DMS153 treated with DMSO at 0.1 percent for 48 hours (cell line): Measurements from ENCODE around the gene LGALS3BP.

Source experiments
- DNase-seq: peaks from one replicate; lab custom pipeline; 2025; ENCODE audit not compliant: unreplicated experiment; lab: John Stamatoyannopoulos, UW

Gene LGALS3BP

DNA sequence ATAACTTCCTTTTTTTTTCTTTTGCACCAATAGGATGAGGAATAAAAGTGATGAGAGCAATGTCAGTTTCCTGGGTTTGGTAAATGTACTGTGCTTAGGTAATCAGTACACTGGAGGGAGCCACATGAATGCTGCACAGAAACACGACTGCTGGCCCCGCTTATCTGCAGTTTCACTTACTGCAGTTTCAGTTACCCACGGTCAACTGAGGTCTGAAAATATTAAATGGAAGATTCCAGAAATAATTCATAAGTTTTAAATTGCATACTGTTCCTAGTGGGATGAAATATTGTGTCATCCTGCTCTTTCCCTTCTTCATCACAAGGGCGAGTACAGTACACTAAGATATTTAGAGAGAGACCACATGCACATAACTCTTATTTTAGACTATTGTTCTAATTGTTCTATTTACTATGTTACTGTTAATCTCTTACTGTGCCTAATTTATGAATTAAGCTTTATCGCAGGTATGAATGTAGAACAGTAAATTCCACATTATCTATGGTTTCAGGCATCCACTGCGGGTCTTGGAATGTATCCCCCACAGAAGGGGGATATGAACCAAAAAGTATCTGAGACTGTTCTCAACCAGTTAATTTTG, 6.4 kb upstream of the LGALS3BP start:
- DNase-seq = peak; percentile 72

DNA sequence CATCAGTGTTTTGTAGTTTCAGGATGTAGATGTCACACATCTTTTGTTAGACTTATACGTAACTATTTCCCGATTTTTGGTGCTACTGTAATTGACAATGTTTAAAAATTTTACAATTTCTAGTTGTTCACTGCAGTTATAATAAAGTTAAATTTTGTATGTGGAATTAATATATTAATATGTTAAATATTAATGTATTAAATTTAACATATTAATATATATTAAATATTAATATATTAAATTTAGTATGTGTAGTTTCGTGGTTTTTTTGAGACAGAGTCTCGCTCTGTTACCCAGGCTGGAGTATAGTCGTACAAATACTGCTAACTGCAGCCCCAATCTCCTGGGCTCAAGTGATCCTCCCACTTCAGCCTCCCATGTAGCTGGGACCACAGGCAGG, 5.7 kb upstream of the LGALS3BP start:
- no peak for DNase-seq

GRCh38 chr17:78981010-78981888, 1.5 kb upstream of the LGALS3BP start:
- DNase-seq = no peak

- DNase-seq = no peak
Measured at GRCh38 chr17:78980624-78980972, 875 bp upstream of the LGALS3BP start.

GRCh38 chr17:78977997-78978973, 1.4 kb downstream of the LGALS3BP start:
- no peak for DNase-seq

GRCh38 chr17:78977681-78977943, 2.1 kb downstream of the LGALS3BP start:
- no peak for DNase-seq

GRCh38 chr17:78976907-78977680, 2.6 kb downstream of the LGALS3BP start:
- no peak for DNase-seq

- no peak for DNase-seq
Measured at GRCh38 chr17:78974635-78975591, 4.8 kb downstream of the LGALS3BP start.

- no peak for DNase-seq
Measured at GRCh38 chr17:78973792-78974520, 5.8 kb downstream of the LGALS3BP start.

DNA sequence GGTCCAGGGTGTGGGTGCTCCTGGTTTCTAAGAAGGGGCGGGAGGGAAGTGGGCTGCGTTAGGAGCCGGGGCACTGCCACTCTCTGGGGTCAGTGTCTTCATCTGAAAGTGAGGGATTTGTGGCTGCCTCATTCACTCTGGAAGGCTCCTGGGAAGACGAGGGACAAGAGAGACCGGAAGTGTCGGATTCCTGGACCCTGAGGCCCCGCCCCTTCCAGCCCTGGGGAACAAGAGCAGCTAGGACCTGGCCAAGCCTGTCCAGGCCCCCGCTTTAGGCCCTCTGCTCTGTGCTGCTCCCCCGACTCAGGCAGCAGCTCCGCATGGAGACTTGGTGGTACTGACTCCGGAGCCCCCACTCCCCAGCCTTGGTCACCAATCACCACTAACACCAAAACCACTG, 6.5 kb downstream of the LGALS3BP start:
- no peak for DNase-seq

GRCh38 chr17:78972507-78973105, 7.1 kb downstream of the LGALS3BP start:
- no peak for DNase-seq

GRCh38 chr17:78971756-78972506, 7.8 kb downstream of the LGALS3BP start:
- no peak for DNase-seq

DNA sequence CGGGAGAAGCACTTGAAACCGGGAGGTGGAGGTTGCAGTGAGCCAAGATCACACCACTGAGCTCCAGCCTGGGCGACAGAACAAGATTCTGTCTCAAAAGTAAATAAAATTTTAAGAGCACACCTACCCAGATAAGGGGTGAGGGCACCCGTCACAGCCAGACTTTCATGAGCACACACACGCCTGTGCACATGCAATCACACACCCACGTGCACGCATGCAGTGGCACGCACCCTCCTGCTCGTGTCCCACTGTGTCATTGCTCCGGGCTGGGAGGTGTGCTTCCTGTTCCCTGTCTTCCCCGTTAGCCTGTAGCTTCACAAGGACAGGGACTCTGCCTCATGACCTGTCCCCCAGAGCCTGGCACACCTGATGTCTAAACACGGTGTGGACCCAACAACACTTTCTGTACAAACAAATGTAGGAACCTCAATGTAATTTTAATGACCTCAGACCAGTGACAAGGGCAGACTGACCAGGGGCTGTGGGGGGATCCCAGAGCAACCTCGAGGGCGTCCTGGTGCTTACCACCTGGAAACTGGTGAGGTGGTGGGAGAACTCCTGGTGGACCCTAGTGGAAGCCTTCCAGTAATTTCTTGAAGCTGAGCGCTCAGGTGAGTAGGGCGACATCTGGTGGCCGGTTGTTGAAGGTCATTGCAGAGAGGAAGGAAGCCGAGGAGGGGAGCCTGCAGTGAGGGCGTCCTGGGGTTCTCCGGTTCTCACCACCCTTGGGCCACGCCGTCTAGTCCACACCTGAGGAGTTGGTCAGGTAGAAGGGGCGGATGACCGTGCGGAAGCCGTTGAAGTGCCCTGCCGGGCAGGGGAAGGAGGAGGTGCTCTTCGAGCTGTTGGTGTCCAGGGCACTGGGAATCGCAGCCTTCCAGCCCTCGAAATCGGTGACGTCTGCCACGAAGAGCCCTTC, 8.6 kb downstream of the LGALS3BP start:
- DNase-seq = peak; percentile 49

GRCh38 chr17:78969865-78970264, 9.9 kb downstream of the LGALS3BP start:
- DNase-seq = no peak

DNA sequence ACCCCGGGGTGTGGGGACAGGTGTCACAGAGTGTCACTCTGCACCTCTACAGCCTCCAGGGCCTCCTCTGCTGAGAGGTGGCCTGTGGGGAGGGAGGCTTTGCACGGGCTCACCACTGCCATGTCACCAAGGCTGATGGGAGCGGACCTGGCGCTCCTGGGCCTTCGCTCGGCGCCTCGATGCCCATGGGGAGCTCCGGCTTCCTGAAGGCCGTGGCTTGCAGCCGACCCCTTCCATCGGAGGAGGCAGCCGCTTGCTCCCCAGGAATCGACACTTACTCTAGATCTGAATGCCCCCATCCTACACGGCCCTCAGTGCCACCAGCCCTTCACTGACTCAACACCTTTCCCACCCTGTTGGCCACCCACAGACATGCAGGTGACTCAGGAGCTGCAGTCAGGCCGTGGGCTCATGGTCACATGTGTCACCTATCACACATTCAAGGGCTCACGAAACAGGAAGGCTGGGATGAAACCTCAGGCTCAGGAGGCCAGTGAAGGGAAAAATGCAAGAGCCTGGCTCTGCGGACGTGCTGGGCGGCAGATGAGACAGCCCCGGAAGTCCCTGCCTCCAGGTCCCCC, 11.9 kb downstream of the LGALS3BP start:
- no peak for DNase-seq

GRCh38 chr17:78966910-78967600, 12.7 kb downstream of the LGALS3BP start:
- DNase-seq = no peak
